Skin epidermis (tissue), 12 donors: ENCODE results near the gene DNASE2B.
"Not testable (repeated sequence)": the region's sequence is repeated elsewhere in the genome, so short reads cannot be mapped to it uniquely, and the experiment has no call there.

Source experiments
- H3K27ac ChIP-seq, 21 experiments: fragments of 200-600 bp; sonication (generic) in 11 of 21; one replicate each; pipeline ENCODE4 v1.5.0; 2020; ENCODE audit warnings: mild to moderate bottlenecking in 3 of 21, inconsistent platforms in 2 of 21, moderate library complexity in 2 of 21
- H3K4me3 ChIP-seq, 7 experiments: fragments of 200-600 bp; sonication (generic) in 2 of 7; one replicate each; pipeline ENCODE4 v1.5.0; 2020; ENCODE audit warnings: inconsistent platforms in 2 of 7, mild to moderate bottlenecking in 2 of 7, moderate library complexity in 1 of 7

Gene DNASE2B

GRCh38 chr1:84442256-84442655, 44.0 kb downstream of the DNASE2B start:
- Histone ChIP-seq H3K27ac (peak overlapping the region in 1 of 21 experiments; percentile 46), H3K4me3 (no peak overlapping the region)

- H3K27ac ChIP-seq: peak overlapping the region in 1 of 21 experiments; percentile 46
- not testable (repeated sequence) for H3K4me3 ChIP-seq
Measured at GRCh38 chr1:84442747-84443646, 44.7 kb downstream of the DNASE2B start.

- H3K27ac ChIP-seq, H3K4me3 ChIP-seq: not testable (repeated sequence)
Measured at GRCh38 chr1:84448704-84449103, 50.4 kb downstream of the DNASE2B start.

DNA sequence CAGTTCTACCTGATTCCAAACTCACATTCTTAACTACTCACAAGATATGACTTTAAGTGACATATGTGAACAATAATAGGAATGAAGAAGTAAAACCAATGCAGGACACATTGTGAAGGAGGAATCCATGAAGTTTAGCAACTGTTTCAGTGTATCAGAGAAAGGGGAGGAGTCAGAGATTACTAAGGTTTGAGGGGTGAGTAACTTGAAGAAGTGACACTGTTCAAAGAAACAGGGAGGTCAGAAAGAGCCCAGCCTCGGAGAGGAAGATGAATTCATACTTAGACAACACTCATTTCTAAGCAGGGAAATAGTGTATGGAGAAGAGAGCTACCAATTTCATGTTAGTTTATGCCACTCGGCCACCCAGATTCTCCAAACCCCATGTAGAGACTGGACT, 52.6 kb downstream of the DNASE2B start:
- H3K27ac ChIP-seq: no peak overlapping the region
- no peak overlapping the region for H3K4me3 ChIP-seq

DNA sequence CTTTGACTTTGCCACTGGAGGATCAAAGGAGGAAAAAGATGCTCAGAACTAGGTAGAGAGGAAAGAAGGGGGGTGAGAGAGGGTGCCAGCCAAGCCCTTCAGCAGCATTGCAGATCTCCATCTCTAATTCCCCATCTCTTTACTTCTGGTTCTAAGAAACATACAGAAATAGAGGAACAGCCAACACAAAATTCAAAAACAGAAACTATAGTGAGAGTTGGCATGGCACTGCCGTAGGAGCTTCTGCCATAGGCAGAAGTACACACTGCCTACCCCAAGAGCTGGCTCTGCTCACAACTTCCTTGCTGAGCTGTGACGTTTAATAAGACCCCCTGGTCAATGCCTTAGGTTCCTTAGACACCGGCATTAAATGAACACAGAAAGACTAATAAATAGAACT, 54.2 kb downstream of the DNASE2B start:
- Histone ChIP-seq H3K4me3 (no peak overlapping the region), H3K27ac (no peak overlapping the region)

DNA sequence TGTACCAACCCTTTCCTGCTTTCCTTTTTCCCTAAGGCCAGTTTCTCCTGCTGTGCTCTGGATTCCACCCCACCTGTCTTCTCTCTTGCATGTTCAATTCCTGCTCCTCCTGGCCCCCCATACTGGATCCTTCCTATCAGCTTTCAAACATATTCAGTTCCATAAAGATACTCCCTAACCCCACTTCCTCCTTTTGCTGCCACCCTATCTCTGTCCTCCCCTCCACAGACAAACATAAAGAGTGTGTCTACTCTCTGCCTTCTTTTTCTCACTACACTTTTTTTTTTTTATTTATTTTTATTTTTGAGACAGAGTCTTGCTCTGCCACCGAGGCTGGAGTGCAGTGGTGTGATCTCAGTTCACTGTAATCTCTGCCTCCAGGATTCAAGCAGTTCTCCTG, 63.8 kb downstream of the DNASE2B start:
- no peak overlapping the region for H3K27ac ChIP-seq
- no peak overlapping the region for H3K4me3 ChIP-seq
